A549 (cell line): Measurements from ENCODE around the gene SSU72. TPM values are rescaled to one million over a fixed set of nuclear protein-coding genes. Genes with fewer than 3 reads are reported as not detected.

Experiments
- ATAC-seq, 2 experiments: fragments of 200-7000 bp in 1 of 2; fragments of >200 bp in 1 of 2; cut with Nextera tagmentation in 1 of 2; cut with Tn5 transposase in 1 of 2; 3 replicates each; pipeline versions ENCODE4 v1.8.0 to v1.9.1; 2018 to 2020; ENCODE audit warnings: mild to moderate bottlenecking in 1 of 2, moderate library complexity in 1 of 2
- CTCF ChIA-PET: fragments of 300-600 bp; sonication (Branson Sonifier 250); formaldehyde crosslinking; extraction: SDS; loops from one replicate; lab custom pipeline; 2021; ENCODE audit warnings: antibody characterized with exemption, inconsistent platforms; lab: Yijun Ruan, JAX
- POLR2A ChIA-PET: fragments of 350-600 bp; formaldehyde crosslinking; extraction: SDS; loops from one replicate; lab custom pipeline; 2021; ENCODE audit warnings: antibody characterized with exemption, inconsistent platforms; lab: Yijun Ruan, JAX
- DNase-seq, 2 experiments: peaks; one replicate each; pipeline versions ENCODE4 v3.0.0 to v3.0.0-alpha.2; 2011 to 2016; ENCODE audit warnings: low read depth in 1 of 2, low spot score in 1 of 2
- FAIRE-seq: peaks from 2 replicates; lab custom pipeline; 2011; peaks lifted over from hg19 to GRCh38; lab: Jason Lieb, UNC
- H3K27ac ChIP-seq, 2 experiments: fragments of >200 bp; sonication (Bioruptor Twin); formaldehyde crosslinking; 3 replicates each; pipeline ENCODE4 v1.5.1; 2016 to 2017
- H3K4me1 ChIP-seq: fragments of >200 bp; sonication (Bioruptor Twin); formaldehyde crosslinking; 3 replicates; pipeline ENCODE4 v1.6.1; 2016
- H3K4me2 ChIP-seq: fragments of >200 bp; sonication (Bioruptor Twin); formaldehyde crosslinking; 3 replicates; pipeline ENCODE4 v1.6.1; 2016
- H3K4me3 ChIP-seq: fragments of >200 bp; sonication (Bioruptor Twin); formaldehyde crosslinking; 3 replicates; pipeline ENCODE4 v1.5.1; 2016
- H3K9me3 ChIP-seq: fragments of >200 bp; sonication (Bioruptor Twin); formaldehyde crosslinking; 3 replicates; pipeline ENCODE4 v1.6.1; 2016
- CBX2 ChIP-seq: fragments of 200-600 bp; sonication (generic); IDR thresholded peaks from 2 replicates; pipeline ENCODE4 v1.6.1; 2016; ENCODE audit warnings: low read depth, mild to moderate bottlenecking, borderline replicate concordance
- CHD2 ChIP-seq: fragments of 150-350 bp; IDR thresholded peaks from 2 replicates; pipeline ENCODE4 v1.6.1; 2014; ENCODE audit warnings: low read length; ENCODE audit not compliant: partially characterized antibody
- ESRRA ChIP-seq: fragments of 150-350 bp; IDR thresholded peaks from 2 replicates; pipeline ENCODE4 v1.6.1; 2014; ENCODE audit warnings: mild to moderate bottlenecking, low read length, borderline replicate concordance
- FOSL2 ChIP-seq, 2 experiments: fragments of 450-650 bp in 1 of 2; fragments of >200 bp in 1 of 2; sonication (Bioruptor Twin) in 1 of 2; formaldehyde crosslinking; IDR thresholded peaks; 2 replicates each; pipeline versions ENCODE4 v1.5.0 to v1.6.1; 2016 to 2020; ENCODE audit warnings: mild to moderate bottlenecking in 1 of 2, moderate library complexity in 1 of 2
- HDAC2 ChIP-seq: fragments of 200-600 bp; sonication (generic); IDR thresholded peaks from 2 replicates; pipeline ENCODE4 v1.6.1; 2016
- JUN ChIP-seq, 2 experiments: fragments of >200 bp; sonication (Bioruptor Twin); formaldehyde crosslinking; IDR thresholded peaks; 2 replicates in 1 of 2; 3 replicates in 1 of 2; pipeline ENCODE4 v1.6.1; 2016 to 2017
- MAFK ChIP-seq: fragments of 450-650 bp; IDR thresholded peaks from 2 replicates; pipeline ENCODE4 v1.6.1; 2014; ENCODE audit not compliant: partially characterized antibody
- MAX ChIP-seq: IDR thresholded peaks from 2 replicates; pipeline ENCODE4 v1.6.1; 2012
- MAZ ChIP-seq: fragments of 150-350 bp; IDR thresholded peaks from 2 replicates; pipeline ENCODE4 v1.6.1; 2014; ENCODE audit warnings: antibody characterized with exemption, low read depth, low read length, borderline replicate concordance
- NR3C1 ChIP-seq: fragments of >200 bp; sonication (Bioruptor Twin); formaldehyde crosslinking; IDR thresholded peaks from 3 replicates; pipeline ENCODE4 v1.6.1; 2017
- PHF8 ChIP-seq: fragments of 200-600 bp; sonication (generic); IDR thresholded peaks from 2 replicates; pipeline ENCODE4 v1.6.1; 2016; ENCODE audit warnings: low read depth, mild to moderate bottlenecking, antibody characterized with exemption, moderate library complexity, borderline replicate concordance
- POLR2A ChIP-seq: IDR thresholded peaks from 2 replicates; pipeline ENCODE4 v1.6.1; 2012; ENCODE audit warnings: mild to moderate bottlenecking, low read length
- RARB ChIP-seq: fragments of 250-450 bp; sonication (Bioruptor Pico); IDR thresholded peaks from 2 replicates; pipeline ENCODE4 v1.8.0; 2021; ENCODE audit warnings: mild to moderate bottlenecking, moderate library complexity
- RFX5 ChIP-seq: fragments of 450-650 bp; IDR thresholded peaks from 2 replicates; pipeline ENCODE4 v1.7.1; 2014; ENCODE audit warnings: antibody characterized with exemption, mild to moderate bottlenecking, moderate library complexity
- ZNF302 ChIP-seq: fragments of 250-450 bp; sonication (Bioruptor Pico); IDR thresholded peaks from 2 replicates; pipeline ENCODE4 v1.9.0; 2021; ENCODE audit warnings: inconsistent platforms, mild to moderate bottlenecking, moderate library complexity
- WGBS: methylation state at CpG from one replicate; pipeline ENCODE4 v1.1.6; 2017; ENCODE audit errors: missing lambda C conversion rate; 5-methylcytosine and 5-hydroxymethylcytosine counted together
- polyA plus RNA-seq, 4 experiments: library from polyadenylated mRNA; depleted of rRNA in 3 of 4; stranded (reverse); fragments of >200 nt; fragmentation: RNase III in 1 of 4; extraction: RNeasy Plus Mini Kit Qiagen cat#74134 plus additional on column Dnase treatment in 1 of 4; gene quantifications; 2 replicates in 3 of 4; 3 replicates in 1 of 4; pipeline ENCODE4 v1.2.3, GENCODE V29; 2011 to 2017
- TF ChIP-seq, protein P1 (sequence below): fragments of >200 bp; sonication (Bioruptor Twin); formaldehyde crosslinking; IDR thresholded peaks from 3 replicates; pipeline ENCODE4 v1.6.1; 2016
- TF ChIP-seq, protein P2 (sequence below): IDR thresholded peaks from 2 replicates; pipeline ENCODE4 v1.6.1; 2012
- TF ChIP-seq, protein P3 (sequence below): fragments of 450-650 bp; IDR thresholded peaks from 2 replicates; pipeline ENCODE4 v1.6.1; 2014; ENCODE audit warnings: antibody characterized with exemption

The SSU72 gene
- polyA plus RNA-seq, 2 of the 4 experiments (the other 2 are of a cell fraction), result 75.3 to 101 TPM

DNA sequence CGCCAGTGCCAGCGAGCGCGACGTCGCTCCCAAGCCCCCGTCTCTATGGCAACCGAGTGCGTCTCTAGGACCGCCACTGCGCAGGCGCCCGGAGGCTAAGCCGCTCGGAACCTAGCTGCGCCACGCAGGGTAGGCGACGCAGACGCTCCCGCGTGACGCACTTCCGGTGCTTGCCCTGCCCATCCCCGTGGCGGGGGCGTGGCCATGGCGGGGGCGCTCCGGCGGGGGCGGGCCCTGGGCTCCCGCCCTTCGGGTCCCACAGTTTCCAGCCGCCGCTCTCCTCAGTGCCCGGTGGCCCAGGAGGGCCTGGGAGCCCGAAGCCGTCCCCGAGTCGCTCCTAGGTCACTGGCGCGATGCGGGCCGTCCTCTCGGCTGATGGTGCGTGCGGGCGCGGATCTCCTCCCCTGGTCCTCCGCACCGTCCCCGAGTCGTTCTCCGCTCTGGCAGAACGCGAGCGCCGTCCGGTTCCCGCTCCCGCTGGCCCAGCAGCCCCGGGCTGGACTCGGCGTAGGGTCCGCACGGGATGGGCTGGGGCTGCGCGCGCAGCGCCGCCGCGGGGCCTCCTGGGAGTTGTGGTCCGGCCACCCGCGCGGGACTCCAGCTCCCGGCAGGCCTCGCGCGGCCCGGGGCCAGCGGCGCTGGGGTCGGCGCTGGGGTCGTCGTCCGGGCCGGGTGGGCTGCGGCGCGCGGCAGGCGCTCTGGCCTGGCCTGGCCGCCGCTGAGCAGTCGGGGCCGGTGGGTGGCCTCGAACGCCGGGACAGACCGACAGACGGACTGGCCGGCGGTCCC lies 40.8 kb upstream of the SSU72 start, which contains the start of gene MIB2:
TSS of gene MIB2 (plus strand) at position 245 of the 789 bp plus-strand sequence. CDS start 7,953 bp downstream, outside the sequence.
- Histone ChIP-seq H3K4me1 (peaks cover 17% of the 10 kb centered on the region), H3K4me3 (peak within 1 kb of the TSS; percentile 79), H3K27ac (peak within 1 kb of the TSS; percentile 98 to 99), H3K9me3 (no peaks in the 10 kb centered on the region), H3K4me2 (peak within 1 kb of the TSS; percentile 93)
- peak; percentile 94 for DNase-seq
- TF ChIP-seq HDAC2 (no peak), POLR2A (peak; percentile 59), MAX (peak; percentile 25; the same call in 1 of the 2 replicates), JUN (IDR thresholded peaks at IDR 0.05) (peak in 1 of 2 experiments; percentile 87; a peak in 3 of 5 replicates), RARB (no peak), RFX5 (peak; percentile 90), NR3C1 (no peak), MAZ (0 out of 2 replicates have a peak, but pooled peaks have one; percentile 29), FOSL2 (IDR thresholded peaks at IDR 0.05) (no peak), FOSL2 (CRISPR knock-in tag; IDR thresholded peaks at IDR 0.05) (no peak), CHD2 (no peak), ZNF302 (CRISPR knock-in tag) (no peak), PHF8 (peak; percentile 82; the same call in 1 of the 2 replicates), ESRRA (no peak), CBX2 (no peak)
- TF ChIP-seq, protein P1, sequence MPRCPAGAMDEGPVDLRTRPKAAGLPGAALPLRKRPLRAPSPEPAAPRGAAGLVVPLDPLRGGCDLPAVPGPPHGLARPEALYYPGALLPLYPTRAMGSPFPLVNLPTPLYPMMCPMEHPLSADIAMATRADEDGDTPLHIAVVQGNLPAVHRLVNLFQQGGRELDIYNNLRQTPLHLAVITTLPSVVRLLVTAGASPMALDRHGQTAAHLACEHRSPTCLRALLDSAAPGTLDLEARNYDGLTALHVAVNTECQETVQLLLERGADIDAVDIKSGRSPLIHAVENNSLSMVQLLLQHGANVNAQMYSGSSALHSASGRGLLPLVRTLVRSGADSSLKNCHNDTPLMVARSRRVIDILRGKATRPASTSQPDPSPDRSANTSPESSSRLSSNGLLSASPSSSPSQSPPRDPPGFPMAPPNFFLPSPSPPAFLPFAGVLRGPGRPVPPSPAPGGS, result peak; percentile 72; the same call in 2 of the 3 replicates
- TF ChIP-seq, protein P2, sequence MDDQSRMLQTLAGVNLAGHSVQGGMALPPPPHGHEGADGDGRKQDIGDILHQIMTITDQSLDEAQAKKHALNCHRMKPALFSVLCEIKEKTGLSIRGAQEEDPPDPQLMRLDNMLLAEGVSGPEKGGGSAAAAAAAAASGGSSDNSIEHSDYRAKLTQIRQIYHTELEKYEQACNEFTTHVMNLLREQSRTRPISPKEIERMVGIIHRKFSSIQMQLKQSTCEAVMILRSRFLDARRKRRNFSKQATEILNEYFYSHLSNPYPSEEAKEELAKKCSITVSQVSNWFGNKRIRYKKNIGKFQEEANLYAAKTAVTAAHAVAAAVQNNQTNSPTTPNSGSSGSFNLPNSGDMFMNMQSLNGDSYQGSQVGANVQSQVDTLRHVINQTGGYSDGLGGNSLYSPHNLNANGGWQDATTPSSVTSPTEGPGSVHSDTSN, result 0 out of 2 replicates have a peak, but pooled peaks have one; percentile 31
- TF ChIP-seq, protein P3, sequence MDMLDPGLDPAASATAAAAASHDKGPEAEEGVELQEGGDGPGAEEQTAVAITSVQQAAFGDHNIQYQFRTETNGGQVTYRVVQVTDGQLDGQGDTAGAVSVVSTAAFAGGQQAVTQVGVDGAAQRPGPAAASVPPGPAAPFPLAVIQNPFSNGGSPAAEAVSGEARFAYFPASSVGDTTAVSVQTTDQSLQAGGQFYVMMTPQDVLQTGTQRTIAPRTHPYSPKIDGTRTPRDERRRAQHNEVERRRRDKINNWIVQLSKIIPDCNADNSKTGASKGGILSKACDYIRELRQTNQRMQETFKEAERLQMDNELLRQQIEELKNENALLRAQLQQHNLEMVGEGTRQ, result peak; percentile 26; the same call in 1 of the 2 replicates
- no CpG with 5 or more reads among the region's 107 CpGs for WGBS
- peak; percentile 86 to 91 for ATAC-seq
- FAIRE-seq, result no peak
- POLR2A ChIA-PET, result interaction anchor here (0.6 to 1.0 kb wide), 3 partner anchors 13 to 294 kb away, joined by 3 to 9 read pairs (median 4); no protein-coding TSS in a partner anchor
- CTCF ChIA-PET, result interaction anchor here (2.7 kb wide), 1 partner anchor 18 kb away, joined by 9 read pairs; no protein-coding TSS in a partner anchor

- Histone ChIP-seq H3K27ac (peak overlapping the region; percentile 98 to 99), H3K4me3 (peak overlapping the region; percentile 79), H3K4me1 (peaks cover 17% of the 10 kb centered on the region)
- ChIA-PET CTCF (interaction anchor here (2.7 kb wide), 1 partner anchor 17 kb away, joined by 9 read pairs; no protein-coding TSS in a partner anchor), POLR2A (interaction anchor here (0.6 kb wide), 1 partner anchor 45 kb away, joined by 9 read pairs; no protein-coding TSS in a partner anchor)
- TF ChIP-seq MAFK (no peak), HDAC2 (no peak)
- TF ChIP-seq, all 56 proteins: peak for 0
- no peak for DNase-seq
- ATAC-seq, result no peak; a peak in 2 of 6 replicates
- WGBS, result 0% methylated on average over 19 of the region's 23 CpGs
- Histone ChIP-seq H3K4me2 (peak overlapping the region; percentile 89), H3K9me3 (no peaks in the 10 kb centered on the region)
- FAIRE-seq, result no peak
These were observed 40.2 kb upstream of the SSU72 start for GRCh38 chr1:1614954-1615255.
